Activated CD8-positive, alpha-beta memory T cell treated with anti-CD3 and anti-CD28 coated beads, Interleukin-2, amount 10 ng/mL, durations not matched to agents 7 days and 5 days (primary cell): ENCODE results near the gene TMEM132D. TPM values are rescaled to one million over a fixed set of nuclear protein-coding genes. Genes with fewer than 3 reads are reported as not detected.

Experiments
- ATAC-seq: fragments of 150-1000 bp; cut with Tn5 transposase; one replicate; pipeline ENCODE4 v1.10.0; 2021; ENCODE audit warnings: moderate library complexity
- CTCF ChIA-PET: fragments of 350-600 bp; sonication (Branson Sonifier 250); formaldehyde crosslinking; loops from one replicate; lab custom pipeline; 2021; ENCODE audit warnings: antibody characterized with exemption; lab: Charles Lee
- DNase-seq: peaks from one replicate; pipeline ENCODE4 v3.0.0-alpha.2; 2020
- H3K27ac Mint-ChIP-seq: one replicate; pipeline ENCODE4 v1.8.0; 2021; ENCODE audit warnings: mild to moderate bottlenecking, mixed read lengths
- H3K27me3 Mint-ChIP-seq: one replicate; pipeline ENCODE4 v1.8.0; 2021; ENCODE audit warnings: mixed read lengths
- H3K36me3 Mint-ChIP-seq: one replicate; pipeline ENCODE4 v1.8.0; 2021; ENCODE audit warnings: mild to moderate bottlenecking, mixed read lengths
- H3K4me1 Mint-ChIP-seq: one replicate; pipeline ENCODE4 v1.8.0; 2021; ENCODE audit warnings: mixed read lengths
- H3K4me3 Mint-ChIP-seq: one replicate; pipeline ENCODE4 v1.8.0; 2021; ENCODE audit warnings: mild to moderate bottlenecking, moderate library complexity, mixed read lengths
- H3K9me3 Mint-ChIP-seq: one replicate; pipeline ENCODE4 v1.8.0; 2022; ENCODE audit warnings: low read depth, mixed read lengths
- total RNA-seq, 2 experiments: library from RNA; stranded (reverse); gene quantifications; one replicate each; pipeline ENCODE4 v1.2.3, GENCODE V29; 2021

Gene TMEM132D
- total RNA-seq, 2 experiments from 2014 or later, result not detected

DNA sequence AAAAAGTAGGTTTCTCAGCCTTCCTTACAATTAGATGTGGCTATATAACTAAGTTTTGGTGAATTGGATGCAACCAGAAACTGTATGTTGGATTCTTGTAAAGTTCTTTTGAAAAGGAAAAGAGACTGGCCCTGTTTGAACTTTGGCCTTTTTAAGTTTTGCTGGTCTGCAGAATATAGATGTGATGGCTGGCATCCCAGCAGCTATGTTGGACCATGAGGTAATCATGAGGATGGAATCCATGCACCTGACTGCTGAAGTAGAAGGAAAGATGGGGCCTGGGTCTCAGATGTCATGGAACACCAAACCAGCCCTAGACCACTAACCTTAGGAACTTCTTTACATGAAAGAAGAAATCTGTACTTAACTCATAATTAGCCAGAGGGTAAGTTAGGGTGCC, 568.1 kb downstream of the TMEM132D start:
- no peaks in the 10 kb centered on the region for H3K9me3 Mint-ChIP-seq

DNA sequence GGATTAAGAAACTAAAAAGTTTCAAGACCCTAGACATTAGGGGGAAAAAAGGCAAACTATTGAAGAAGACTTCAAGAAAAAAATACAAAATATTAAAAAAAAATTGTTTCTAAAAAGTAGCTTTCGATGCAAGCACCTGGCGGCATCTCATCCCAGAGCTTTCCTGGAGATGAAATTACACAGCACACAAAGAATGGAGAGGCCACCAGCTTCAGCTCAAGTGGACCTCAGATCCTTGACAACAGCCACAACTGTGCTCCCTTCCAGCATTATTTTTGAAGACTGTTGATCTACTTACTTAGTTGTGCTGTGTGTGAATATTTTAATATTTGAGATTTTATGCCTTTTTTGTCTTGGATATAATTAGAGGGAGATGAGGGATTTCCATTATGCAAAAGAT, 571.5 kb downstream of the TMEM132D start:
- CTCF ChIA-PET, result no interaction called here
- H3K27ac Mint-ChIP-seq, result no peak overlapping the region
- no peak for ATAC-seq
- no peak for DNase-seq
- H3K4me1 Mint-ChIP-seq, result no peaks in the 10 kb centered on the region
- H3K36me3 Mint-ChIP-seq, result no peaks in the 10 kb centered on the region
- no peak overlapping the region for H3K4me3 Mint-ChIP-seq
- no peaks in the 10 kb centered on the region for H3K27me3 Mint-ChIP-seq
- H3K9me3 Mint-ChIP-seq, result no peaks in the 10 kb centered on the region

More for the DNA sequence above, 568.1 kb downstream of the TMEM132D start:
- CTCF ChIA-PET, result no interaction called here
- H3K4me3 Mint-ChIP-seq, result no peak overlapping the region
- H3K4me1 Mint-ChIP-seq, result no peaks in the 10 kb centered on the region
- DNase-seq, result no peak
- no peak for ATAC-seq
- no peaks in the 10 kb centered on the region for H3K27me3 Mint-ChIP-seq
- H3K36me3 Mint-ChIP-seq, result no peaks in the 10 kb centered on the region
- H3K27ac Mint-ChIP-seq, result no peak overlapping the region

DNA sequence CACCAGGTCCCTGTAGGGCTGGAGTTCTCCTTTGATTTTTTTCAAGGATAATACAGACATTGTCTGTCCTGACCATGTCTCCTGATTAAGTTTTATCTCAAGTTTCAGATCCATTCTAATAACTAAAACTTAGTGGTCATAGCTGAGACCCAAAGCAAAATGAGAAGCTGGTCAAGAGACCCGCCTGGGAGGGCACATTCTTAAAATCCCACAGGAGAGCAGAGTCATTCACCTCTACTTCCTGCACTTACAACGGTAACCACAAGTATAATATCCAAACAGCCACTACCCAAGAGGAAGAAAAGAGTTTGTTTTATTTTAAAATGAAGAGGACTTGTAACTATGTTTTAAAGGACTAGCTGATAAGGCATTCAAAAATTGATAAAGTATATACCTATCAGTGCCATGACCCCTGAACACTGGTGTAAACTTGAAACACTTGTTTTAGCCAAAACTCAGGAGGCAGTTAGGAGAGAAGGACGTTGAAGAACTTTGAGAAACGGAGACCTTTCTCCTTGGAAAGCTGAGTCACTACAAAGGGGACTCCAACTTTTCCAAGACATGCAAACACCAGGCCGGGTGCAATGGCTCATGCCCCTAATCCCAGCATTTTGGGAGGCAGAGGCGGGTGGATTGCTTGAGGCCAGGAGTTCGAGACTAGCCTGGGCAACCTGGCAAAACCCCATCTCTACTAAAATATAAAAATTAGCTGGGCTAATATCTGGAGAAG, 572.3 kb downstream of the TMEM132D start:
- H3K9me3 Mint-ChIP-seq, result no peaks in the 10 kb centered on the region
- CTCF ChIA-PET, result no interaction called here
- H3K27me3 Mint-ChIP-seq, result no peaks in the 10 kb centered on the region
- no peaks in the 10 kb centered on the region for H3K4me1 Mint-ChIP-seq
- no peak overlapping the region for H3K4me3 Mint-ChIP-seq
- DNase-seq, result no peak
- no peaks in the 10 kb centered on the region for H3K36me3 Mint-ChIP-seq
- no peak for ATAC-seq
- H3K27ac Mint-ChIP-seq, result no peak overlapping the region

DNA sequence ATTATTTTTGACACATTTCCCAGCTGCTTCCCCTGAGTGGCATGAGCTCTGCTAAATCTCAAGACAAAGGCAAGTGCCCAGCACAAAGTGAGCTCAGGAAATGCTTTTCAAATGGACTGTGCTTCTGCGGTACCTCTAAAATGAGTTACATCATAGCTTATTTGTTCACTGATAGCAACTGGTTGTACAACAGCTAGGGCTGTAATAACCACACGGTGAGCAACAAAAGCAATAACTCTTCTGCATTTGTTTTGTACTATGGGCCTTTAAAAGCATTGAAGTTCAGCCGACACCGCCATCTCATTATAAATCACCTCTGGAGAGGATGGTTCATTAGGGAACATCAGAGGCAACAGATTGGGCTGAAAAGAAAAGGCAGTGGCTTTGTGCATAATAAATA, 575.6 kb downstream of the TMEM132D start:
- H3K4me3 Mint-ChIP-seq, result no peak overlapping the region
- CTCF ChIA-PET, result no interaction called here
- no peaks in the 10 kb centered on the region for H3K36me3 Mint-ChIP-seq
- no peaks in the 10 kb centered on the region for H3K27me3 Mint-ChIP-seq
- peaks cover 2% of the 10 kb centered on the region for H3K9me3 Mint-ChIP-seq
- no peak for ATAC-seq
- no peak for DNase-seq
- H3K27ac Mint-ChIP-seq, result no peak overlapping the region
- no peaks in the 10 kb centered on the region for H3K4me1 Mint-ChIP-seq

DNA sequence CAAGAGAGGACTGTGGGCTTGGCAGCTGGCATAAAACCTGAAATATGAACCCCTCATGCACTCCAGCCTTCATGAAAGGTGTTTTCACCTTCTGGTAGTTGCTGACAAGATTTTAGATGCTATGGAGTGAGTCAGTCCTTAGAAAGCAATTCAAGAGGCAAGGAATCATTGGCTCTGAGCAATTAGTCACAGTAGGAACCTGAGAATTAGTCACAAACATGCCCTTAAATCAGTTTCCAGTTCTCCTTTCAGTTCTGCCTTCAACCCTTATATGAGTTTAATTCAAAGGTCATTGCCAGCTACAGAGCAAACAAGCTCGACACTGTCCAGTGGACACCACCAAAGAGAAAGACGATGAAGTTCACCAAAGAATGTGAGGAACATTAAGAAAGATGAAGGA, 578.3 kb downstream of the TMEM132D start:
- H3K9me3 Mint-ChIP-seq, result peaks cover 3% of the 10 kb centered on the region
- CTCF ChIA-PET, result no interaction called here

GRCh38 chr12:129312048-129312447, 591.8 kb downstream of the TMEM132D start:
- Mint-ChIP-seq H3K4me1 (no peaks in the 10 kb centered on the region), H3K4me3 (no peak overlapping the region), H3K9me3 (peaks cover 17% of the 10 kb centered on the region), H3K36me3 (no peaks in the 10 kb centered on the region), H3K27me3 (no peaks in the 10 kb centered on the region), H3K27ac (no peak overlapping the region)
- ATAC-seq (no peak), DNase-seq (no peak)
- CTCF ChIA-PET, result no interaction called here

More for the DNA sequence above, 578.3 kb downstream of the TMEM132D start:
- H3K27me3 Mint-ChIP-seq, result no peaks in the 10 kb centered on the region
- H3K4me3 Mint-ChIP-seq, result no peak overlapping the region
- no peak overlapping the region for H3K27ac Mint-ChIP-seq
- H3K4me1 Mint-ChIP-seq, result no peaks in the 10 kb centered on the region
- ATAC-seq (no peak), DNase-seq (no peak)
- H3K36me3 Mint-ChIP-seq, result no peaks in the 10 kb centered on the region

DNA sequence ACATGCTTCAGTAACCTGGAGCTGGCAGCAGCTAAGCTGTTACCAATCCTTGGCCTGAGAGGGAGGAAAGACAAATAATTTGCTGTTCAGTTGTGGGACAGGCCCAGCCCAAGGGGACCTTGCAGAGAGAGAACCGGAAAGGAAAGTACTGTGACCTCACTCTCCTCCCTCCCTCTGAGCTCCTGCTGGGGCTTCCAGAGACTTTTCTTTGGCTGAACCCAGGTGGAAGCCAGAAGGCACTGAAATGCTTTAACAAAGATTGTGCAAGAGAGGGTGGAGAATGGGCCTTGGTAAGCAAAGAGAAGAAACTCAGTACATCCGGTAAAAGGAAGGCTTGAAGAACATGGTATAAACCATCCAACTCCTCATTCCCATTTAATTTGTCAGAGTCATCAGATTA, 593.5 kb downstream of the TMEM132D start:
- H3K36me3 Mint-ChIP-seq, result no peaks in the 10 kb centered on the region
- H3K4me1 Mint-ChIP-seq, result no peaks in the 10 kb centered on the region
- no peak for ATAC-seq
- no peak overlapping the region for H3K27ac Mint-ChIP-seq
- H3K4me3 Mint-ChIP-seq, result no peak overlapping the region
- no peak for DNase-seq
- peaks cover 13% of the 10 kb centered on the region for H3K9me3 Mint-ChIP-seq
- no peaks in the 10 kb centered on the region for H3K27me3 Mint-ChIP-seq
- CTCF ChIA-PET, result no interaction called here

DNA sequence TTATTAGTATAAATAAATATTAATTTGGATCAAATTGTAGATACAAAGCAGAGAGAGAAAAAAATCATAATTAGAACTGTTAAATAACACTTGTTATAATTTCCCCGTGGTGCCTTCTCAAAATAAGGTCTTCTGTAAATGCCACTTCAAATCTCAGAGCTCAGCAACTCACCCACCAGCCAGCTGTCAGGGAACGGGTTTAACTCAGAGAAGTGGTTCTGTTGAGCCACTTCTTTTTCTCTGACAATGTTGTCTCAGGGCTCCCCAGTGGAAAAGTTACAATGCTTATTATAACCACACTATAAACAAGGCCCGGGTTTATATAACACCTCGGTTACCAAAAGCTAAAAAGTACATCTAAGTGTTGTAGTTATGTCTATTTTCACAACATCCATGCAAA, 598.0 kb downstream of the TMEM132D start:
- ATAC-seq (no peak), DNase-seq (no peak)
- Mint-ChIP-seq H3K9me3 (peaks cover 16% of the 10 kb centered on the region), H3K27me3 (no peaks in the 10 kb centered on the region), H3K4me1 (no peaks in the 10 kb centered on the region), H3K36me3 (no peaks in the 10 kb centered on the region), H3K27ac (no peak overlapping the region), H3K4me3 (no peak overlapping the region)
- CTCF ChIA-PET, result no interaction called here

DNA sequence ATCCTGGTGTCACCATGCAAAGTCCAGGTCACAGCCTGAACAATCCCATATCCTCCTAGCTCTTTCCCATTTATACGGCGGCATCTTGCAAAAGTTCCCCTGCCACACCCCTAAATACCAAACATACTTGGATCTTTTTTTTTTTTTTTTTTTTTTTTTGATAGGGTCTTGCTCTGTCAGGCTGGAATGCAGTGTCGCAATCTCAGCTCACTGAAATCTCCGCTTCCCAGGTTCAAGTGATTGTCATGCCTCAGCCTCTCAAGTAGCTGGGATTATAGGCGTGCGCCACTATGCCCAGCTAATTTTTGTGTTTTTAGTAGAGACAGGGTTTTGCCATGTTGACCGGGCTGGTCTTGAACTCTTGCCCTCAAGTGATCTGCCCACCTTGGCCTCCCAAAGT, 599.3 kb downstream of the TMEM132D start:
- Mint-ChIP-seq H3K4me3 (no peak overlapping the region), H3K27ac (no peak overlapping the region), H3K9me3 (peaks cover 13% of the 10 kb centered on the region), H3K36me3 (no peaks in the 10 kb centered on the region), H3K27me3 (no peaks in the 10 kb centered on the region), H3K4me1 (no peaks in the 10 kb centered on the region)
- no peak for ATAC-seq
- no peak for DNase-seq
- CTCF ChIA-PET, result no interaction called here

GRCh38 chr12:129300011-129300410, 603.8 kb downstream of the TMEM132D start:
- Mint-ChIP-seq H3K36me3 (no peaks in the 10 kb centered on the region), H3K27me3 (no peaks in the 10 kb centered on the region), H3K9me3 (peaks cover 13% of the 10 kb centered on the region), H3K4me1 (no peaks in the 10 kb centered on the region), H3K4me3 (no peak overlapping the region), H3K27ac (no peak overlapping the region)
- ATAC-seq (no peak), DNase-seq (no peak)
- CTCF ChIA-PET, result no interaction called here

DNA sequence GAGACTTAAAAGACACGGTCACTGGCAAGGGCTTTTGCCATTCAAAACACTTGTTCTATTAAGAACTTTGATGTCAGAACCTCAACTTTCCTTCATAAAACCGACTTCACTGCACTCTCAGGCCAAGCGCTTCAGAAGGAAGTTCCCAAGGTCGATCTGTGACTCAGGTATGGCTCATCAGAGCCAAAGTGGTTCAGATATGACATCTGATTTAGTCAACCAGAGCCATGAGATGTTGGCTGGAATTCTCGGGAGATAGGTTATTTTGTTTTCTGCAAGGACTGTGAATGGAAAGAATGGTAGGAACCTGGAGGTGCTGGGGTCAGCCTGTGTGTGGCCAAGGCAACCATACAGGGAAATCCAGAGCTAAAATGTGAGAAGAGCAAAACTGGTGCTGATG, 604.9 kb downstream of the TMEM132D start:
- Mint-ChIP-seq H3K27me3 (no peaks in the 10 kb centered on the region), H3K9me3 (peaks cover 8% of the 10 kb centered on the region), H3K4me1 (no peaks in the 10 kb centered on the region), H3K4me3 (no peak overlapping the region), H3K27ac (no peak overlapping the region), H3K36me3 (no peaks in the 10 kb centered on the region)
- ATAC-seq (no peak), DNase-seq (no peak)
- CTCF ChIA-PET, result no interaction called here

- Mint-ChIP-seq H3K9me3 (peaks cover 7% of the 10 kb centered on the region), H3K4me3 (no peak overlapping the region), H3K36me3 (no peaks in the 10 kb centered on the region), H3K27me3 (no peaks in the 10 kb centered on the region), H3K27ac (no peak overlapping the region), H3K4me1 (no peaks in the 10 kb centered on the region)
- CTCF ChIA-PET, result no interaction called here
- ATAC-seq (no peak), DNase-seq (no peak)
Measured at GRCh38 chr12:129296671-129297070, 607.2 kb downstream of the TMEM132D start.

DNA sequence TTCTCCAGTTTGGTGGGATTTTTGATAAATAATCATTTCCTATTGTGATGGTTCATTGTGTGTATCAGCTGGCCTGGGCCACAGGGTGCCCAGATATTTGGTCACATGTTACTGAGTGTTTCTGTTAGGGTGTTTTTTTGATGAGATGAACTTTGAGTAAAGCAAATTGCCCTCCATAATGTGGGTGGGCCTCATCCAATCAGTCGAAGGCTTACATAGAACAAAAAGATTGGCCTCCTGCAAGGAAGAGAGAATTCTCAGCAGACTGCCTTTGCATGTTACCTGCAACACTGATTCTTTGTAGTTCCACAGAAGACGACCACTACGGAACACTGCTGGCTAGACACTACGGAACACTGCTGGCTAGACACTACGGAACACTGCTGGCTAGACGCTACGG, 609.0 kb downstream of the TMEM132D start:
- H3K36me3 Mint-ChIP-seq, result no peaks in the 10 kb centered on the region
- H3K4me3 Mint-ChIP-seq, result no peak overlapping the region
- no peaks in the 10 kb centered on the region for H3K27me3 Mint-ChIP-seq
- ATAC-seq (no peak), DNase-seq (no peak)
- H3K27ac Mint-ChIP-seq, result no peak overlapping the region
- CTCF ChIA-PET, result no interaction called here
- no peaks in the 10 kb centered on the region for H3K9me3 Mint-ChIP-seq
- no peaks in the 10 kb centered on the region for H3K4me1 Mint-ChIP-seq

DNA sequence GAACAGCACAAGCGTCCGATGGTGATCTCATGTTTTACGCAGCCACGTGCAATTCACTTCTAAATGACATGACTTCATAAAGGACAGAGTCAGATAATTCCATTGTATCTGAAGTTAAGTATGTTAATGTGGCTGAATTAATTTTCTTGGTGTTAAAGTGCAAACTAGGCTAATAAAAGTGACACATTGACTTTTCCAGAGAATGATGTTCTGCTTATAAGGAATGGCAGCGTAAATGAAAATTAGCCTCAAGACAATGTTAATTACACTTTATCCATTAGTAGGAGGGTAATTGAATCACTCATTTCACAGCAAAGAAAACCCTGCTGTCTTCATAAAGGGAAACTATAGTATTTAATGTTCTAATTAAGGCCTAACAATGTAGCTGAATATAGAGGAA, 624.1 kb downstream of the TMEM132D start:
- peaks cover 9% of the 10 kb centered on the region for H3K9me3 Mint-ChIP-seq
- H3K27me3 Mint-ChIP-seq, result no peaks in the 10 kb centered on the region
- ATAC-seq, result no peak
- no peak for DNase-seq
- no peaks in the 10 kb centered on the region for H3K4me1 Mint-ChIP-seq
- CTCF ChIA-PET, result no interaction called here
- no peak overlapping the region for H3K4me3 Mint-ChIP-seq
- H3K27ac Mint-ChIP-seq, result no peak overlapping the region
- H3K36me3 Mint-ChIP-seq, result no peaks in the 10 kb centered on the region
